Keratinocyte (primary cell): ENCODE measurements around the gene TRAF3. TPM values are rescaled to one million over a fixed set of nuclear protein-coding genes. Genes with fewer than 3 reads are reported as not detected.

Experiments
- DNase-seq: peaks from one replicate; pipeline ENCODE4 v3.0.0-alpha.2; 2011; ENCODE audit warnings: low read depth, missing footprints, low spot score
- FAIRE-seq: peaks from 2 replicates; lab custom pipeline; 2011; peaks lifted over from hg19 to GRCh38; lab: Jason Lieb, UNC
- H2AFZ ChIP-seq: 2 replicates; pipeline ENCODE4 v1.6.0; 2012; ENCODE audit warnings: low read length, control low read depth, inconsistent platforms; ENCODE audit not compliant: control insufficient read depth
- H3K27ac ChIP-seq: 2 replicates; pipeline ENCODE4 v1.5.1; 2011; ENCODE audit warnings: low read length; ENCODE audit not compliant: control insufficient read depth, insufficient read depth
- H3K27me3 ChIP-seq: 3 replicates; pipeline ENCODE4 v1.6.0; 2011; ENCODE audit warnings: low read length; ENCODE audit not compliant: control insufficient read depth, insufficient read depth; ENCODE audit errors: extremely low read depth
- H3K36me3 ChIP-seq, 2 experiments: 2 replicates in 1 of 2; 3 replicates in 1 of 2; pipeline ENCODE4 v1.5.1; 2011; ENCODE audit warnings: low read length in 2 of 2, mild to moderate bottlenecking in 1 of 2; ENCODE audit not compliant: control insufficient read depth in 2 of 2, insufficient read depth in 2 of 2; ENCODE audit errors: extremely low read depth in 1 of 2
- H3K4me1 ChIP-seq: 3 replicates; pipeline ENCODE4 v1.5.1; 2011; ENCODE audit warnings: low read length; ENCODE audit not compliant: control insufficient read depth, insufficient read depth; ENCODE audit errors: extremely low read depth
- H3K4me2 ChIP-seq: 3 replicates; pipeline ENCODE4 v1.6.0; 2011; ENCODE audit warnings: low read depth, low read length; ENCODE audit not compliant: control insufficient read depth, insufficient read depth; ENCODE audit errors: extremely low read depth
- H3K4me3 ChIP-seq, 3 experiments: fragments of 200-600 bp in 1 of 3; sonication (generic) in 1 of 3; 2 replicates in 2 of 3; 3 replicates in 1 of 3; pipeline ENCODE4 v1.5.1; 2011 to 2016; ENCODE audit warnings: low read length in 3 of 3, mild to moderate bottlenecking in 3 of 3, control low read depth in 2 of 3, inconsistent platforms in 1 of 3, low read depth in 1 of 3, mixed read lengths in 1 of 3, mixed run types in 1 of 3, moderate library complexity in 1 of 3; ENCODE audit not compliant: control insufficient read depth in 2 of 3, insufficient read depth in 2 of 3; ENCODE audit errors: extremely low read depth in 1 of 3
- H3K79me2 ChIP-seq: 2 replicates; pipeline ENCODE4 v1.6.0; 2012; ENCODE audit warnings: low read length; ENCODE audit not compliant: control insufficient read depth, insufficient read depth
- H3K9ac ChIP-seq: 3 replicates; pipeline ENCODE4 v1.6.0; 2011; ENCODE audit warnings: low read length; ENCODE audit not compliant: control insufficient read depth, insufficient read depth; ENCODE audit errors: extremely low read depth
- H3K9me1 ChIP-seq: 3 replicates; pipeline ENCODE4 v1.6.0; 2011; ENCODE audit warnings: low read length; ENCODE audit not compliant: control insufficient read depth, insufficient read depth; ENCODE audit errors: extremely low read depth
- H3K9me3 ChIP-seq: 2 replicates; pipeline ENCODE4 v1.5.1; 2012; ENCODE audit warnings: low read depth, low read length; ENCODE audit not compliant: control insufficient read depth
- H4K20me1 ChIP-seq: 3 replicates; pipeline ENCODE4 v1.6.0; 2011; ENCODE audit warnings: low read length; ENCODE audit not compliant: control insufficient read depth, insufficient read depth; ENCODE audit errors: extremely low read depth
- EZH2 ChIP-seq: IDR thresholded peaks from one replicate; pipeline ENCODE4 v1.6.1; 2012; ENCODE audit warnings: inconsistent platforms, mild to moderate bottlenecking, low read length, moderate library complexity
- dilution Hi-C: fragments of 300-500 bp; cut with MboI; formaldehyde crosslinking; loops from one replicate; pipeline ENCODE4 v1.7.0; 2020; ENCODE audit warnings: low sequenced_read_pairs; ENCODE audit not compliant: extremely low pct_ligation_motif_present
- polyA plus RNA-seq, 5 experiments: library from polyadenylated mRNA; depleted of rRNA in 3 of 5; stranded (reverse) in 3 of 5; stranded (forward) in 1 of 5; unstranded in 1 of 5; fragments of >200 nt; gene quantifications; 1 replicate in 1 of 5; 2 replicates in 3 of 5; 3 replicates in 1 of 5; pipeline versions ENCODE4 v1.2.1 to v1.2.3, GENCODE V29; 2011 to 2012; ENCODE audit warnings: missing spikeins in 2 of 5, low read depth in 1 of 5, low replicate concordance in 1 of 5
- TF ChIP-seq, protein P1 (sequence below), 3 experiments: IDR thresholded peaks in 1 of 3; conservative IDR thresholded peaks in 1 of 3; optimal IDR thresholded peaks in 1 of 3; 2 replicates in 2 of 3; 3 replicates in 1 of 3; pipeline versions ENCODE3 to v1.5.1; 2011; ENCODE audit warnings: low read length in 3 of 3, mild to moderate bottlenecking in 3 of 3, moderate library complexity in 2 of 3, control low read depth in 1 of 3, inconsistent platforms in 1 of 3; ENCODE audit not compliant: insufficient read depth in 2 of 3; ENCODE audit errors: extremely low read depth in 1 of 3

Gene TRAF3
- polyA plus RNA-seq, 1 donor (not counting 4 experiments of a cell fraction or from before 2014, with no cell fraction given), result 12.5 TPM

DNA sequence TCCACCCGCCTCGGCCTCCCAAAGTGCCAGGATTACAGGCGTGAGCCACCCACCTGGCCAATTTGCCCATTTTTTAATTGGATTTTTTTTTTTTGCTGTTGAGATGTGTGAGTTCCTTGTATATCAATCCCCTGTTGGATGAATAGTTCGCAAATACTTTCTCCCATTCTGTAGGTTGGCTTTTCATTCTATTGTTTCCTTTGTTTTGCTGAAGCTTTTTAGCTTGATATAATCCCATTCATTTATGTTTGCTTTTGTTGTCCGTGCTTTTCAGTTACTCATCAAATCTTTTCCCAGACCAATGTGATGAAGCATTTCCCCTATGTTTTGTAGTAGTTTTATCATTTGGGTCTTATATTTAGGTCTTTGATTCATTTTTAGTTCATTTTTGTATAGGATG, 36.4 kb downstream of the TRAF3 start:
- peaks cover 9% of the 10 kb centered on the region for H3K4me1 ChIP-seq
- H3K9me3 ChIP-seq, result no peaks in the 10 kb centered on the region
- no peak for DNase-seq
- H3K4me3 ChIP-seq, result no peak overlapping the region
- H3K27ac ChIP-seq, result no peak overlapping the region
- dilution Hi-C loops, result no loop called here
- H4K20me1 ChIP-seq, result no peaks in the 10 kb centered on the region
- no peaks in the 10 kb centered on the region for H3K27me3 ChIP-seq
- TF ChIP-seq EZH2, result no peak
- TF ChIP-seq, protein P1, sequence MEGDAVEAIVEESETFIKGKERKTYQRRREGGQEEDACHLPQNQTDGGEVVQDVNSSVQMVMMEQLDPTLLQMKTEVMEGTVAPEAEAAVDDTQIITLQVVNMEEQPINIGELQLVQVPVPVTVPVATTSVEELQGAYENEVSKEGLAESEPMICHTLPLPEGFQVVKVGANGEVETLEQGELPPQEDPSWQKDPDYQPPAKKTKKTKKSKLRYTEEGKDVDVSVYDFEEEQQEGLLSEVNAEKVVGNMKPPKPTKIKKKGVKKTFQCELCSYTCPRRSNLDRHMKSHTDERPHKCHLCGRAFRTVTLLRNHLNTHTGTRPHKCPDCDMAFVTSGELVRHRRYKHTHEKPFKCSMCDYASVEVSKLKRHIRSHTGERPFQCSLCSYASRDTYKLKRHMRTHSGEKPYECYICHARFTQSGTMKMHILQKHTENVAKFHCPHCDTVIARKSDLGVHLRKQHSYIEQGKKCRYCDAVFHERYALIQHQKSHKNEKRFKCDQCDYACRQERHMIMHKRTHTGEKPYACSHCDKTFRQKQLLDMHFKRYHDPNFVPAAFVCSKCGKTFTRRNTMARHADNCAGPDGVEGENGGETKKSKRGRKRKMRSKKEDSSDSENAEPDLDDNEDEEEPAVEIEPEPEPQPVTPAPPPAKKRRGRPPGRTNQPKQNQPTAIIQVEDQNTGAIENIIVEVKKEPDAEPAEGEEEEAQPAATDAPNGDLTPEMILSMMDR (optimal IDR thresholded peaks at IDR 0.05 in 1 of 3, IDR thresholded peaks at IDR 0.05 in 1 of 3, conservative IDR thresholded peaks at IDR 0.05 in 1 of 3; ENCODE audit: extremely low read depth in 1 of 3, insufficient read depth in 2 of 3, low read length in 3 of 3), result no peak
- H3K79me2 ChIP-seq, result peaks cover 36% of the 10 kb centered on the region
- no peak overlapping the region for H3K9ac ChIP-seq
- no peak overlapping the region for H3K4me2 ChIP-seq
- no peak for FAIRE-seq
- H2AFZ ChIP-seq, result no peak overlapping the region
- H3K9me1 ChIP-seq, result no peaks in the 10 kb centered on the region
- H3K36me3 ChIP-seq, result peaks cover 0 to 5% of the 10 kb centered on the region in 2 experiments

DNA sequence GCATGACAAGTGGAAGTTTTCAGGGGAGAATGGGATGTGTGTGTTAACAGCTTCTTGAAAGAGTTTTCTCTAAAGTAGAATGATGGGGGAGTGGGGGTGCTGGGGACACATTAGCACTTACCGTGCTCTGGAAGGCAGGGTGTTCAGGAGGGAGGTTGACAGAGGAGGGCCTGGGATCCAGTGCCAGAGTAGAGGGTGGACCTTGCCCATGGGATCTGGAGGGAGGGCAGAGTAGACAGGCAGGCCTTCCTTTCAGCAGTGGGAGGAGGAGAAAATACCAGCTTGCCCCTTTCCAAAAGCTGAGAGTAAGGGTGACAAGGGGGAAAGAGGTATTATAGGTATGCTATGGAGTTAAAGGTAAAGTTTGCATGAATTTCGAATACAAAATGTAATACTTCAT, 40.1 kb downstream of the TRAF3 start:
- H3K79me2 ChIP-seq, result peaks cover 30% of the 10 kb centered on the region
- peaks cover 0 to 5% of the 10 kb centered on the region in 2 experiments for H3K36me3 ChIP-seq
- H3K4me1 ChIP-seq, result peaks cover 22% of the 10 kb centered on the region
- no peak overlapping the region for H3K9ac ChIP-seq
- dilution Hi-C loops, result no loop called here
- no peaks in the 10 kb centered on the region for H3K27me3 ChIP-seq
- no peaks in the 10 kb centered on the region for H3K9me1 ChIP-seq
- no peak for FAIRE-seq
- no peak for TF ChIP-seq EZH2
- TF ChIP-seq, protein P1 (optimal IDR thresholded peaks at IDR 0.05 in 1 of 3, IDR thresholded peaks at IDR 0.05 in 1 of 3, conservative IDR thresholded peaks at IDR 0.05 in 1 of 3; ENCODE audit: extremely low read depth in 1 of 3, insufficient read depth in 2 of 3, low read length in 3 of 3), result no peak
- no peak overlapping the region for H2AFZ ChIP-seq
- H3K4me2 ChIP-seq, result no peak overlapping the region
- H4K20me1 ChIP-seq, result no peaks in the 10 kb centered on the region
- no peak for DNase-seq
- H3K9me3 ChIP-seq, result no peaks in the 10 kb centered on the region
- H3K4me3 ChIP-seq, result no peak overlapping the region
- H3K27ac ChIP-seq, result no peak overlapping the region
